Right lobe of liver (tissue), 6 donors: ENCODE results near the gene HSPA8. TPM values are rescaled to one million over a fixed set of nuclear protein-coding genes. Genes with fewer than 3 reads are reported as not detected.
"Not testable (repeated sequence)": the region's sequence is repeated elsewhere in the genome, so short reads cannot be mapped to it uniquely, and the experiment has no call there.

ENCODE experiments used
- ATAC-seq, 4 donors: fragments of 200-7000 bp; cut with Tn5 transposase; one replicate each; pipeline ENCODE4 v1.9.1; 2020; ENCODE audit warnings: mild to moderate bottlenecking in 4 of 4, moderate library complexity in 4 of 4
- DNase-seq, 3 donors: peaks; one replicate each; pipeline ENCODE4 v3.0.0-alpha.2; 2020
- H3K27ac ChIP-seq, 3 donors: fragments of 200-600 bp; one replicate each; pipeline ENCODE4 v1.8.0; 2022
- H3K27me3 ChIP-seq, 2 donors: fragments of 200-600 bp; one replicate each; pipeline ENCODE4 v1.8.0; 2022
- H3K36me3 ChIP-seq, 4 donors: fragments of 200-600 bp; sonication (generic) in 1 of 4; one replicate each; pipeline versions ENCODE4 v1.5.1 to v1.8.0; 2017 to 2022; ENCODE audit warnings: control low read depth in 1 of 4
- H3K4me1 ChIP-seq, 4 donors: fragments of 200-600 bp; sonication (generic) in 1 of 4; one replicate each; pipeline versions ENCODE4 v1.5.1 to v1.8.0; 2017 to 2022; ENCODE audit warnings: control low read depth in 1 of 4
- H3K4me3 ChIP-seq, 3 donors: fragments of 200-600 bp; one replicate each; pipeline ENCODE4 v1.8.0; 2022
- H3K9me3 ChIP-seq, 4 donors: fragments of 200-600 bp; sonication (generic) in 1 of 4; one replicate each; pipeline versions ENCODE4 v1.5.1 to v1.8.0; 2017 to 2022; ENCODE audit warnings: control low read depth in 1 of 4
- POLR2A ChIP-seq: fragments of 450-650 bp; IDR thresholded peaks from one replicate; pipeline ENCODE4 v1.6.1; 2017; ENCODE audit warnings: antibody characterized with exemption, mild to moderate bottlenecking
- WGBS: methylation state at CpG from one replicate; pipeline ENCODE4 v1.1.6; 2018; ENCODE audit warnings: low coverage, low lambda C conversion rate; ENCODE audit not compliant: insufficient coverage; ENCODE audit errors: missing lambda C conversion rate; 5-methylcytosine and 5-hydroxymethylcytosine counted together
- intact Hi-C, 2 donors: fragments of 100-400 bp; cut with DNase I; formaldehyde crosslinking; loops; one replicate each; pipeline versions ENCODE4 v1.11.2 to v1.14.1; 2022
- total RNA-seq, 6 experiments: library from RNA; depleted of rRNA in 2 of 6; stranded (reverse); fragments of >200 nt in 2 of 6; fragmentation: NEBNext Ultra II Directional in 3 of 6; extraction: Animal tissue kit (Norgen Biotek cat#: 25700) in 3 of 6; gene quantifications; one replicate each; pipeline versions ENCODE4 v1.1.0 to v1.2.4, GENCODE V29; 2016 to 2023
- TF ChIP-seq, protein P1 (sequence below), 4 donors: fragments of 200-600 bp in 3 of 4; fragments of 450-650 bp in 1 of 4; IDR thresholded peaks; one replicate each; pipeline versions ENCODE4 v1.5.1 to v1.8.0; 2016 to 2022; ENCODE audit warnings: antibody characterized with exemption in 4 of 4, mild to moderate bottlenecking in 2 of 4
- donor health status: DM: no; HTN: yes; CAD: no.
- donor health status: DM: no; HTN: no; CAD: no.
- donor health status: DM: no; HTN: no; CAD: no.
- donor health status: DM: no; HTN: yes; CAD: no.
- donor health status: DM: no; HTN: yes; CAD: no.

The HSPA8 gene
- total RNA-seq, 6 experiments from 2014 or later = 388 to 894 (median 659) TPM

DNA sequence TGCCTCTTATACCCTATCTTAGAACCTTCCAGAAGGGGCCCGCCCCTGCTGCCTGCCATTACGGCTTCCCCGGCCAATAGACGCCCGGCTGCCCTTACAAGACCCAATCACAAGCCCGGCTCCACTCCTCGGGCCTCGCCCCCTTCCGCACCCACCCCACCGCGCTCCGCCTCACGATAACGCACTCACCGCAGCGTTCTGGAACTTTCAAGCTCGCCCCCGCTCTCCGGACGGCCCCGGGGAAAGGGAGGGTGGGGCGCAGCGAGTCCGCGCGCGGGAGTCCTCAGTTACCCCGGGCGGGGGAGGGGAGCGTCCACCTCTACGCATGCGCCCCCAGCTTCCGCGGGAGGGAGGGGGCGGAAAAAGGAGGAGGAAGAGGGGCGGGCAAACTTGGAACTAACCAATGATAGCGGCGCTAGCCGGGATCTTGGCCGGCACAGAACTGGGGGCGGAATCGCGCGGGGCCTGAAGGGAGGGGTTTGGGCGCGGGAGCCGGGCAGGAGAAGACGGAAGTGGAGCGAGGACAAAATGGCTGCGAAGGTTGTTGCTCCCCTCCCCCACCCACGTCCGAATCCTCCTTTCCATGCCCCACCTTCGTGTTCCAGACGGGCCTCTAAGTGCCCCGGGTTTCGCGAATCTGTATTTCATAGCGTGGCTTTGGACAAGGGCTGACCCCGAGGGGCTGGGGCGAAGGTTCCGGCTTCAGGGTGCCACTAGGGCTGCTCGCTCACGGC, 389 bp upstream of the HSPA8 start:
- WGBS = 0% methylated on average over 29 of the region's 63 CpGs
- intact Hi-C loops = no loop called here
- H3K4me3 ChIP-seq = peak overlapping the region; percentile 86 to 99 (median 97)
- TF ChIP-seq POLR2A = peak; percentile 13
- TF ChIP-seq, protein P1, sequence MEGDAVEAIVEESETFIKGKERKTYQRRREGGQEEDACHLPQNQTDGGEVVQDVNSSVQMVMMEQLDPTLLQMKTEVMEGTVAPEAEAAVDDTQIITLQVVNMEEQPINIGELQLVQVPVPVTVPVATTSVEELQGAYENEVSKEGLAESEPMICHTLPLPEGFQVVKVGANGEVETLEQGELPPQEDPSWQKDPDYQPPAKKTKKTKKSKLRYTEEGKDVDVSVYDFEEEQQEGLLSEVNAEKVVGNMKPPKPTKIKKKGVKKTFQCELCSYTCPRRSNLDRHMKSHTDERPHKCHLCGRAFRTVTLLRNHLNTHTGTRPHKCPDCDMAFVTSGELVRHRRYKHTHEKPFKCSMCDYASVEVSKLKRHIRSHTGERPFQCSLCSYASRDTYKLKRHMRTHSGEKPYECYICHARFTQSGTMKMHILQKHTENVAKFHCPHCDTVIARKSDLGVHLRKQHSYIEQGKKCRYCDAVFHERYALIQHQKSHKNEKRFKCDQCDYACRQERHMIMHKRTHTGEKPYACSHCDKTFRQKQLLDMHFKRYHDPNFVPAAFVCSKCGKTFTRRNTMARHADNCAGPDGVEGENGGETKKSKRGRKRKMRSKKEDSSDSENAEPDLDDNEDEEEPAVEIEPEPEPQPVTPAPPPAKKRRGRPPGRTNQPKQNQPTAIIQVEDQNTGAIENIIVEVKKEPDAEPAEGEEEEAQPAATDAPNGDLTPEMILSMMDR (IDR thresholded peaks at IDR 0.05) = no peak
- peak; percentile 99 to 100 (median 99) for DNase-seq
- no peaks in the 10 kb centered on the region for H3K27me3 ChIP-seq
- peaks cover 0 to 26% (median 0%) of the 10 kb centered on the region in 4 donors for H3K4me1 ChIP-seq
- peak overlapping the region; percentile 100 for H3K27ac ChIP-seq
- ATAC-seq = peak; percentile 85 to 95 (median 88)
- H3K9me3 ChIP-seq = no peaks in the 10 kb centered on the region
- peaks cover 0 to 38% (median 28%) of the 10 kb centered on the region in 4 donors for H3K36me3 ChIP-seq

DNA sequence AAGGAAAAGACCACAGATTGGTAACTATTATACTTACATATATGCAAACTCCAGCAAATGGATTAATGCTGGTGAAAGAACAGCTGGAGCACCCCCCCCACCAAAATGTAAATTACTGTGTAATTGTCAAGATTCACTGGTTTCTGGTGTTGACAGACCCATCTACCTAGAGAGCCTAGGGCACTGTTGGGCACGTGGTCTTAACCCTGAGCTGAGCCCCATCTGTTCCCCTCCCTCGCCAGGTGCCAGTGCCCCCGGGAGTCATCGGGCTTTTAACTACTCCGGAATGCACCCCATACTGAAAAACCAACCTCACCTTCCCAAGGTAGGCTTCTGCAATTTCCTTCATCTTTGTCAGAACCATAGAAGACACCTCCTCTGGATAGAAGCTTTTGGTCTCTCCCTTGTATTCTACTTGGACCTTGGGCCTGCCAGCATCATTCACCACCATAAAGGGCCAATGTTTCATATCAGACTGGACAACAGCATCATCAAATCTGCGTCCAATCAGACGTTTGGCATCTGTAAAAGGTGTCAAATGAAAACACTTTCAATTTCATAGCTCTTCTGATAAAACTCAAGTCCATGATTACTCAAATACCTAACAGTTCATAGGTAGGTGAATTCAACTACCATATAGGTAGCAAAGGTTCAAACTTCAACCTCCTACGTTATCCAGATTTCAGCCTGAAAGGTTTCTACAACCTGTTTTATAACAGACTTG, 1.5 kb downstream of the HSPA8 start:
- TF ChIP-seq, protein P1 (IDR thresholded peaks at IDR 0.05) = no peak
- TF ChIP-seq POLR2A = no peak
- Histone ChIP-seq H3K27me3 (no peaks in the 10 kb centered on the region), H3K4me1 (peaks cover 0 to 37% (median 0%) of the 10 kb centered on the region in 4 donors), H3K36me3 (peaks cover 12 to 57% (median 40%) of the 10 kb centered on the region in 4 donors), H3K27ac (peak overlapping the region in 2 of 3 donors; percentile 100), H3K9me3 (no peaks in the 10 kb centered on the region), H3K4me3 (peak overlapping the region; percentile 86 to 99 (median 97))
- DNase-seq (no peak), ATAC-seq (no peak)
- intact Hi-C loops = no loop called here
- WGBS = 2% methylated on average over 8 of the region's 8 CpGs

DNA sequence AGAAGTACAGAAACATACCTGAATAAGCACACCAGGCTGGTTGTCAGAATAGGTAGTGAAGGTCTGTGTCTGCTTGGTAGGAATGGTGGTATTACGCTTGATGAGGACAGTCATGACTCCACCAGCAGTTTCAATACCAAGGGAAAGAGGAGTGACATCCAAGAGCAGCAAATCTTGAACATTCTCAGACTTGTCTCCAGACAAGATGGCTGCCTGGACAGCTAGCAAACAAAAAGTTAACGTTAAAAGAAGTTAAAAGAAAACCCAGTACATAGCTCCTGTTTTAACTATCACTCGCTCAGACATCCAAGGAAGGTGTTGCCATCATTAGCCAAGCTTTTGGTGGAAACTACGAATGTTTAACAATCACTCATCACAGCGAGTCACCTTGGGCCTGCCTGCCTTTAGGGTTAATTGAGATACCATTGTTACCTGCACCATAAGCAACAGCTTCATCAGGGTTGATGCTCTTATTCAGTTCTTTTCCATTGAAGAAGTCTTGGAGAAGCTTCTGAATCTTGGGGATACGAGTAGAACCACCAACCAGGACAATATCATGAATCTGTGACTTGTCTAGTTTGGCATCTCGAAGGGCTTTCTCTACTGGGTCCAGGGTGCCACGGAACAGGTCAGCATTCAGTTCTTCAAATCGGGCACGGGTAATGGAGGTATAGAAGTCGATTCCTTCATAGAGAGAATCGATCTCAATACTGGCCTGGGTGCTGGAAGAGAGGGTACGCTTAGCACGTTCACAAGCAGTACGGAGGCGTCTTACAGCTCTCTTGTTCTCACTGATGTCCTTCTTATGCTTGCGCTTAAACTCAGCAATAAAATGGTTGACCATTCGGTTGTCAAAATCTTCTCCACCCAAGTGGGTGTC, 2.7 kb downstream of the HSPA8 start:
- H3K27ac ChIP-seq = peak overlapping the region in 1 of 3 donors; percentile 4
- intact Hi-C loops, ATAC-seq, DNase-seq, H3K27me3 ChIP-seq, H3K9me3 ChIP-seq: not testable (repeated sequence)
- 40% methylated on average over 15 of the region's 18 CpGs for WGBS
- peaks cover 12 to 68% (median 42%) of the 10 kb centered on the region in 4 donors for H3K36me3 ChIP-seq
- H3K4me1 ChIP-seq = peaks cover 0 to 37% (median 0%) of the 10 kb centered on the region in 4 donors
- peak overlapping the region; percentile 86 to 99 (median 97) for H3K4me3 ChIP-seq

DNA sequence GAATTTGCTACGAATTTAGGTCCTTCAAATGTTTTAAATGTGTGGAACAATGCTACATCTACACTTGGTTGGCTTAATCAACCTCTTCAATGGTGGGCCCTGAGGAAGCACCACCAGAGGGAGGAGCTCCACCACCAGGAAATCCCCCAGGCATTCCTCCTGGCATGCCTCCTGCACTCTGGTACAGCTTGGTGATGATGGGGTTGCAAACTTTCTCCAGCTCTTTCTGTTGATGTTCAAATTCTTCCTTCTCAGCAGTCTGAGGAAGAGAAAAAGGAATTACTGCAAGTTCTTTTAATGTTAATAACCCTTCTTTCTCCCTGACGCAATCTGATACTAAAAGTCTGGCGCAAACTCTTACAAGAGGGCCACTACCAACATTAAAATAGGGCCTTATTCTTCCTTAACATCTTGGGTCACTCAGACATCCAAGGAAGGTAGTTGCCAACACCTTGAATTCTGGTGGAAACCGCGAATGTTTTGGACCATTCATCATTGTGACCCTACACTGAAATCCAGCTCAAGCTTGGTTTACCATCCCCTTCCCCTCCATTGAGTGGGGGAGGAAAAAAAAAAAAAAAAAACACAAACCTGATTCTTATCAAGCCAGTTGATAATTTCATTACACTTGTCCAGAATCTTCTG, 4.2 kb downstream of the HSPA8 start:
- no peak for DNase-seq
- peak overlapping the region in 1 of 3 donors; percentile 86 for H3K4me3 ChIP-seq
- ATAC-seq = no peak
- H3K4me1 ChIP-seq = peaks cover 0 to 37% (median 0%) of the 10 kb centered on the region in 4 donors
- H3K36me3 ChIP-seq = peaks cover 12 to 82% (median 42%) of the 10 kb centered on the region in 4 donors
- intact Hi-C loops = no loop called here
- TF ChIP-seq POLR2A = no peak
- TF ChIP-seq, protein P1 (IDR thresholded peaks at IDR 0.05) = no peak
- H3K27me3 ChIP-seq = no peaks in the 10 kb centered on the region
- WGBS = 64% methylated on average over 5 of the region's 5 CpGs
- H3K27ac ChIP-seq = no peak overlapping the region
- no peaks in the 10 kb centered on the region for H3K9me3 ChIP-seq
